Activated CD4-positive, CD25-positive, alpha-beta regulatory T cell treated with anti-CD3 and anti-CD28 coated beads, Interleukin-2, amount 50 U/mL, for 16 hours (primary cell): ENCODE data around the gene KCNN1.
"Not testable (repeated sequence)": the region's sequence is repeated elsewhere in the genome, so short reads cannot be mapped to it uniquely, and the experiment has no call there.

ENCODE experiments used
- DNase-seq: peaks from one replicate; pipeline ENCODE4 v3.0.0-alpha.2; 2020; ENCODE audit warnings: low read depth, low spot score

The KCNN1 gene

GRCh38 chr19:17966550-17967256, at the start of gene KCNN1:
Gene KCNN1, plus strand, starts transcription at chr19:17967107. Its CDS starts 6,782 bp downstream, at chr19:17973889.
- no peak for DNase-seq

DNA sequence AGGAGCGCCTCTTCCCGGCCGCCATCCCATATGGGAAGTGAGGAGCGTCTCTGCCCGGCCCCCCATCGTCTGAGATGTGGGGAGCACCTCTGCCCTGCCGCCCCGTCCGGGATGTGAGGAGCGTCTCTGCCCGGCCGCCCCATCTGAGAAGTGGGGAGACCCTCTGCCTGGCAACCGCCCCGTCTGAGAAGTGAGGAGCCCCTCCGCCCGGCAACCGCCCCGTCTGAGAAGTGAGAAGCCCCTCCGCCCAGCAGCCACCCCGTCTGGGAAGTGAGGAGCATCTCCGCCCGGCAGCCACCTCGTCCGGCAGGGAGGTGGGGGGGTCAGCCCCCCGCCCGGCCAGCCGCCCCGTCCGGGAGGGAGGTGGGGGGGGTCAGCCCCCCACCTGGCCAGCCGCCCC, 48.8 kb upstream of the KCNN1 start:
- DNase-seq = not testable (repeated sequence)

DNA sequence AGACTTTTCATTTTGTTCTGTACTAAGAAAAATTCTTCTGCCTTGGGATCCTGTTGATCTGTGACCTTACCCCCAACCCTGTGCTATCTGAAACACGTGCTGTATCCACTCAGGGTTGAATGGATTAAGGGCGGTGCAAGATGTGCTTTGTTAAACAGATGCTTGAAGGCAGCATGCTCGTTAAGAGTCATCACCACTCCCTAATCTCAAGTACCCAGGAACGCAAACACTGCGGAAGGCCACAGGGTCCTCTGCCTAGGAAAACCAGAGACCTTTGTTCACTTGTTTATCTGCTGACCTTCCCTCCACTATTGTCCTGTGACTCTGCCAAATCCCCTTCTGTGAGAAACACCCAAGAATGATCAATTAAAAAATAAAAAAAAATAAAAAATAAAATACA, 47.8 kb upstream of the KCNN1 start:
- not testable (repeated sequence) for DNase-seq

DNA sequence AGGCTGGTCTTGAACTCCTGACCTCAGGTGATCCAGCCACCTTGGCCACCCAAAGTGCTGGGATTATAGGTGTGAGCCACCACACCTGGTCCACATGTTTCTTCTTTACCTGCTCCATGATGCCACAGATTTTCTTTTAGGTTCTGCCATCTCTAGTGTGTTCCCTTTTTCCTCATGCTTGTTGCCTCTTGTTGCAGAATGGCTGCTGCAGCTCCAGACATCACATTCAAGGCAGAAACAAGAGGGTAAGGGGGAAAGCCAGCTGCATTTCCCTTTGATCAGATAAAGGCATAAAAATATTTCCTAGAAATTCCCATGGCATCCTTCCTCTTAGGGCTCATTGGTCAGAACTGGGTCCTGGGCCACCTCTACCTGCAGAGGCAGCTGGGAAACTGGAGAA, 46.4 kb upstream of the KCNN1 start:
- no peak for DNase-seq

DNA sequence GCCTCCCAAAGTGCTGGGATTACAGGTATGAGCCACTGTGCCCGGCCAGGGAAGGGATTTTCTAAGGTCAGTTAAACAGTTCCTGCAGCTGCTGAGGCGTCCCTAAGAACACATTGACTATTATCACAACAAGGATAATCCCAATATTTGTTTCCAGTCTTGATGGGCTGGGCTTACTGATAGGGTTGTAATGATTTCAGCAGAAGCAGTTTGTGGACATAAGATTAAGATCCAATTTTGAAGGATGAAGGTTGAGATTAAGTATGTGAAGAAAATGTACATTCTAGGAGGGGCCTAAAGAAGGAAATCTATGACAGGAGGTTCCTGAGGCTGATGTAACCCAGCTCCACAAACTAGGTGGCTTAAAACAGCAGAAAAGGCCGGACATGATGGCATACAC, 44.8 kb upstream of the KCNN1 start:
- DNase-seq = no peak

- DNase-seq = no peak
These were observed 40.9 kb upstream of the KCNN1 start for GRCh38 chr19:17926044-17926443.

GRCh38 chr19:17929056-17929455, 37.9 kb upstream of the KCNN1 start:
- DNase-seq = no peak

GRCh38 chr19:17931532-17932191, 35.2 kb upstream of the KCNN1 start:
- no peak for DNase-seq

DNA sequence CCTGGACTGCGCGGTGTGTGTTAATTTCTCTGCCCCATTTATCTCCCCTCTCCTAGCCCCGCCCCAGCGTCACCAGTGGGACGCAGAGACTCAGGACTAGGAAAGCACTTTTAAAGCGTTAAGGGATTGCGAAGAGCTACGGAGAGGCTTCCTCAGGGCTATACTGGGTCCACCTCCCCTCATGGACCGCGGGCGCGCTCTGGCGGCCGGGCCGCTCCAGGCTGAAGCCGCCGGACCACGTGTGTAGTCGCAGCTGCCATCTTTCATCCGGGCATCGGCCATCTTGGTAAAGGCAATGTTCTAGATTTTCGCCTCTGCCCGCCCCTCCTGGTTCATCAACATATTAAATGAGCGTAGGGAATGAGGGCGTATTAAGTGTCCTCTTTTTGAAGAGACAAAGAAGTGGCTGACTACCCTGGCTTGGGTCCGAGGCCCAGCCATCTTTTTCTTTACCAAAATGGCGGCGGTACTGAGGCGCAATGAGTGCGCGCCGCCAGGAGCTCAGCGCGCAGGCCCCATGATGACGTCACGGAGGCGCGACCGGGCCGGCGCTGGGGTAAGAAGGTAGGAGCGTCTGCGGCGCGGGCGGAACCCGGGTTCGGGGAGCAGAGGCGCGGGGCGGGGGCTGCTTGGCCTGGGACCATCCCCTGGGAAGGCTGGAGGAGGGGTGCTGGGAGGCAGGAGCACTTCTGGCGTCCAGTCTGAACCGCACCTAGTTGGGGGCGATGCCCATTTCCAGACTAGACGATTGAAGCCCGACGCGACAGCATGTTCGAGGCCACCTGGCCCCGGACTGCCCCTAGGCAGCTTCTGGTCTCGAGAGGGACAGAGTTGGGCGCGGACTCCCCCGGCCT, 34.2 kb upstream of the KCNN1 start, which contains the start of gene CCDC124:
TSS of gene CCDC124 (plus strand) at position 531 of the 854 bp plus-strand sequence. CDS start 3,406 bp downstream, outside the sequence.
- DNase-seq = peak; percentile 83

- no peak for DNase-seq
These were observed 33.3 kb upstream of the KCNN1 start for GRCh38 chr19:17933414-17934129.

DNA sequence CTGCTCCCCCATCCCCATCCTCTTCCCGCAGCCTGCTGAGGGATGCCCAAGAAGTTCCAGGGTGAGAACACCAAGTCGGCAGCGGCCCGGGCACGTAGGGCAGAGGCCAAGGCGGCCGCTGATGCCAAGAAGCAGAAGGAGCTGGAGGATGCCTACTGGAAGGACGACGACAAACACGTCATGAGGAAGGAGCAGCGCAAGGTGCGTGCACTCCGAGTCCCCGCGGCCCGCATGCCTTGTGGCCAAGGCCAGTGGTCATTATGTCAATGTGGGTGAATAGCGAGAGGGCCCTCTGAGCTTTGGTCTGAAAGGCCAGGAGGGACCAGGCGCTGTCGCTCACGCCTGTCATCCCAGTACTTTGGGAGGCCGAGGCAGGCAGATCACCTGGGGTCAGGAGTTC, 30.5 kb upstream of the KCNN1 start:
- no peak for DNase-seq

- DNase-seq = no peak
These were observed 29.5 kb upstream of the KCNN1 start for GRCh38 chr19:17937371-17937900.

DNA sequence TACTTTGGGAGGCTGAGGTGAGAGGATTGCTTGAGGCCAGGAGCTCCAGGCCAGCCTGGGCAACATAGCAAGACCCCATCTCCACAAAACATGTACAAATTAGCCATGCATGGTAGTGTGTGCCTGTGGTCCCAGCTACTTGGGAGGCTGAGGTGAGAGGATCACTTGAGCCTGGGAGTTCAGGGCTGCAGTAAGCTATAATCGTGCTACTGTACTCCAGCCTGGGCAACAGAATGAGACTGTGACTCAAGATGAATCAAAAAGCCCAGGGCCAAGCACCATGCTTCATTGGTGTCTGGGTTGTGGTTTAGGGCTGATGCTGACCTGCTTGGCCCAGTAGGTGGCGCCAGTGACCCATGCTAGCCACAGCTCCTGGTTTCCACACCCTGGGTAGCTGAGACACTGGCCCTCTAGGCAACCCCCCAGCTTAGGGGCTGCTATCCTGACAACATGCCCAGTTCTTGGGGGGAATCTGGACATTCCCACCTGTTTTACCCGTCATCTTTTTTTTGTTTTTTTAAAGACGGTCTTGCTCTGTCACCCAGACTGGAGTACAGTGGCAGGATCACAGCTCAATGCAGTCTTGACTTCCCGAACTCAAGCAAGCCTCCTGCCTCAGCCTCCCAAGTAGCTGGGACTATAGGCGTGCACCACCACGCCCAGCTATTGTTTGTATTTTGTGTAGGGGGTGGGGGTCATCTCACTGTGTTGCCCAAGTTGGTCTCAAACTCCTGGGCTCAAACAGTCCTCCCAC, 28.6 kb upstream of the KCNN1 start:
- peak; percentile 60 for DNase-seq

DNA sequence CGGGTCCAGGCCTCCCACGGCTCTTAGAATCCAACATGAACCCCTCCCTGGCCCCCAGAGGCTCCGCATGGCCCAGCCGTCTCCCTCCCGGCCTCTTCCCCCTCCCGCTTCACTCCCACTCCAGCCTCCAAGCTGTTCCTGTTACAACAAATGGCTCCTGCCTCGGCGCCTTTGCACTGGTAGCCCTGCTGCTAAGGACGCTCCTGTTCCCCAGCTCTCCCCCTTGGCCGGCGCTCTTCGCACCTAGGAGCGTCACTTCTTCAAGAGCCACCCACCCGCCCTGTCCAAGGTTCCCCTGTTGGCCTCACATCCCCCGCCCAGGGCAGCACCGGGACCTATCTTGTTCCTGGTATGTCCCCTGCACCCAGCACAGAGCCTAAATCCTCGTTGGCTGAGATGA, 24.7 kb upstream of the KCNN1 start:
- DNase-seq = no peak

DNA sequence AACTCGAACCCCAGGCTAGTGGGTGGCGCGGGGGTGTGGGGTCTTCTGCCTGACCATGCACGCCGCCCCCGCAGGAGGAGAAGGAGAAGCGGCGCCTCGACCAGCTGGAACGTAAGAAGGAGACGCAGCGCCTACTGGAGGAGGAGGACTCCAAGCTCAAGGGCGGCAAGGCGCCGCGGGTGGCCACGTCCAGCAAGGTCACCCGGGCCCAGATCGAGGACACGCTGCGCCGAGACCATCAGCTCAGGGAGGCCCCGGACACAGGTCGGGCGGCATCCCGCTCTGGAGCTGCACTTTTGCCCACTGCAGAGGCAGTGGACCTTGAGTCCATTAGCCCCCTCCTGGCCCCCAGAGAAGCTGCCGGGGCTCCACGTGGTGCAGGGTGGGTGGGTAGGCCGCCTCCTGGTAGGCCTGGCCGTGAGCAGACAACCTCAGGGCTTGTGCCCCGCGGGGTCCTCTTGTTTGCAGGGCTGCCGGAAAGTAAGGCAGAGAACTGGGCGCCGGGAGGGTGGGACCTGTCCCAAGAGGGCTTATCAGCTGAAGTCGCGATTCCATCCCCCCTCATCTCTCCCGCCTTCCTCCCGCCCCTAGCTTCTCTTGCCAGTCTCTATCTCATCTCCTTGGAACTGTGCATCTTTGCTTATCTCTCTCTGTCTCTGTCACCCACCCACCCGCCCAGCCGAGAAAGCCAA, 24.2 kb upstream of the KCNN1 start:
- no peak for DNase-seq

DNA sequence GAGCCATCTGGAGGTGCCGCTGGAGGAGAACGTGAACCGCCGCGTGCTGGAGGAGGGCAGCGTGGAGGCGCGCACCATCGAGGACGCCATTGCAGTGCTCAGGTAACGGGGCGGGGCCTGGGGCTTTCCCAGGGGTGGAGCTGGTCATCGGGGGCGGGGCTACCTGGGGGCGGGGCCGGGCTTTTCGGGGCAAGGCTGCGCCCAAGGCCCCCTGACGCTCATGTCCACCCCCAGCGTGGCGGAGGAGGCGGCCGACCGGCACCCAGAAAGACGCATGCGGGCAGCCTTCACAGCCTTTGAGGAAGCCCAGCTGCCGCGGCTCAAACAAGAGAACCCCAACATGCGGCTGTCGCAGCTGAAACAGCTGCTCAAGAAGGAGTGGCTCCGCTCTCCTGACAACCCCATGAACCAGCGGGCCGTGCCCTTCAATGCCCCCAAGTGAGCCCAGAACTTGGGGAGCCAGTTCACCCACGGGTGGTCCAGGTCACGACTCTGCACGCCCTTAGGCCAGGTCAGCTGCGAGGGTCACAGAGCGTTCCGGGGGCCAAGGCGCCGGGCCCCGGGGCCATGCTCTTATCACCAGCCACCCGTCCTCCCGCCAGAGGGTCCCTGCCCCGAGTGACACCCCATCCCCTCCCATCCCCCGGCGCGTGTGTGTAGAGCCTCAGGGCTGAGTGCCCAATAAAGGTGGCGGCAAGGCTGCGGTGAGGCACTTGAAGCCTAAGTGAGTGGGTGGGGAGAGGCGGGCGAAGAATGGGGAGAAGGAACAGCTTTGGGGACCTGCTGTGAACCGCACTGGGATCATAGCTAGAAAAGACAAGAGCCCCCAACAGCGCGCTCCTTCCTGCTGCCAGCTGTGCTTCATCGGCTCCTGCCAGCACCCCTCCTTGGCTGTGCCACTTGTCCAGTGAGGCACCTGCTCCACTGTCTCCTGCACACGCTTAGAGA, 23.4 kb upstream of the KCNN1 start:
- DNase-seq = no peak

GRCh38 chr19:17944301-17944700, 22.6 kb upstream of the KCNN1 start:
- no peak for DNase-seq

DNA sequence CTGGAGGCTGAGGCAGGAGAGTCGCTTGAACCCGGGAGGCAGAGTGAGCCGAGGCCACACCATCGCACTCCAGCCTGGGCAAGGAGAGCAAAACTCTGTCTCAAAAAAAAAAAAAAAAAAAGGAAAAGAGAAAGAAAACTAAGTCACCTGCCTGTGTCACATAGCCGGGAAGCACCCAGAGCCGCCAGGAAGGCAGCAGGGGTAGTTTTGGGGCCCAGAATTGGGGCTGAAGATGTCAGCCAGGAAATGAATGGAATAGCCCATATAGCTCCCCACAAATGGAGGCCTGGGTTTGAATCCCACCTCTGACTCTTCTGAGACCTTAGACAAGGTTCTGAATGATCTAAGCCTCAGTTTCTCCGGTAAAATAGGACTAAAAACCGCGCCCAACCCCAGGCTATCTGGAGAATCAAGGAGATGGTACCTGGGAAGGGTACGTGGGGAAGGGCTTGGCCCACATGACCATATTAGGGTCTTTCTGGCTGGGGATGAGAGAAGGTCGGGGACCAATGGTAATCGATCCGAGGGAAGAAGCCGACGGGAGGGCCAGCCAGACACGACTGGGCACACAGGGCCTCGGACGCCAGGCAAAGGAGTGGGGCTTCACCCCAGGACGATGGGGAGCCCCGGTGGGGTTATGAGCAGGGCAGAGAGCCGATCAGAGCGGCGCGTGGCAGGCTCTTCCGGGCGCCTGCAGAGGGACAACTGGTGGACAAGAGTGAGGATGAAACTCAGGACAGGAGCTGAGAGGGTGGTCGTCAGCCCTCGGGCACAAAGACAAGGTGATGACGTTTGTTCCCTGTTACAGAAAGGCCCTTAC, 19.7 kb upstream of the KCNN1 start:
- DNase-seq = no peak
